Measurements from ENCODE around the gene LRRN4CL.

DNA sequence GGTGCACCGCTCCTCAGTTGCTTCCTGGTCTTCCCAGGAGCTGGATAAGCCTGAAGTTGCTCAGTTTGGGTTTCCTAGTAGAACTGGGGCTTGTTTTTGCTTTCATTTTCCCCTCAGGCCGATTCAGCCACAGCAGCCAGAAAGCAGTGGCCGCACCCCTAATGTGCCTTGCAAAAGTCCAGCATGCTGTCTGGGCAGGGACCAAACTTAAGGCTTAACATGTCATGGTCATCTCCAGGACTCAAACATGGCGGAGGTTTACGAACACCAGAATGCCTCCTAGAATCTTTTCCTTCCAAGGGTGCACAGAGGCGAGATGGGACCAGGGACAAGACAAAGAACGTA is 20.6 kb upstream of the LRRN4CL start:
- TF ChIP-seq CTCF (IDR thresholded peaks at IDR 0.05) (no peak), POLR2AphosphoS5 (IDR thresholded peaks at IDR 0.05) (no peak)

Measured in breast epithelium (tissue), 3 donors.